Activated T-cell treated with anti-CD3 and anti-CD28 coated beads for 48 hours (primary cell): ENCODE data around the gene SLC15A2.
"Not testable (repeated sequence)": the region's sequence is repeated elsewhere in the genome, so short reads cannot be mapped to it uniquely, and the experiment has no call there.

Source experiments
- DNase-seq: peaks from one replicate; pipeline ENCODE4 v3.0.0-alpha.2; 2020; ENCODE audit warnings: low read depth

The SLC15A2 gene

DNA sequence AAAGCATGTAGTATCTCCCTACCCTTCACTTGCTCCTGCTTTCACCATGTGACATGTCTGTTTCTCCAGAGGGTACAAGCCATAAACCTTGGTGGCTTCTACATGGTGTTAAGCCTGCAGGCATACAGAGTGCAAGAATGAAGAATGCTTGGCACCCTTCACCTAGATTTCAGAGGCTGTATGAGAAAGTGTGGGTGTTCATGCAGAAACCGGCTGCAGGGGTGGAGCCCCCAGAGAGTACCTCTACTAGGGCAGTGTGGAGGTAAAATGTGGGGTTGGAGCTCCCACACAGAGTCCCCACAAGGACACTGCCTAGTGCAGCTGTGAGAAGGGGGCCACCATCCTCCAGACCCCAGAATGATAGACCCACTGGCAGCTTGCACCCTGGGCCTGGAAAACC lies 32.2 kb downstream of the SLC15A2 start:
- DNase-seq, result no peak

GRCh38 chr3:121938141-121938855 lies 44.1 kb downstream of the SLC15A2 start:
- DNase-seq, result not testable (repeated sequence)

DNA sequence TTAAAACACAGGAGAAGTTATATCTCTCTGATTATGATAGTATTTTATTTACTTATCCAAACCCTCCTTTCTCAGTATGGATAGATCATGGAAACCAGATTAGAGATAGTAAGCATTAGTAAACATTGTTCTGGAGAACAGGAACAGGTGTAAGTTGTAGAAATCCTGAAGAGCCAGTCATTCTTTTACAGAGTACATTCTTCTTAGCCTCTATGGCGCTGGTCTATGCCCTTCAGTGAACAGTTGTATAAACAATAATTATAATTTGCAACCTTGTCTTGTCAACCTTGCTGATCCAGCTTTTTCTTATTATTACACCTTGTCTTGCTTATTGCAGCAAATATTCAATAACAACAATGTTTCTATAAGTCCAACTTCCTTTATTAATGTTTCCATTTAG lies 47.4 kb downstream of the SLC15A2 start:
- no peak for DNase-seq

DNA sequence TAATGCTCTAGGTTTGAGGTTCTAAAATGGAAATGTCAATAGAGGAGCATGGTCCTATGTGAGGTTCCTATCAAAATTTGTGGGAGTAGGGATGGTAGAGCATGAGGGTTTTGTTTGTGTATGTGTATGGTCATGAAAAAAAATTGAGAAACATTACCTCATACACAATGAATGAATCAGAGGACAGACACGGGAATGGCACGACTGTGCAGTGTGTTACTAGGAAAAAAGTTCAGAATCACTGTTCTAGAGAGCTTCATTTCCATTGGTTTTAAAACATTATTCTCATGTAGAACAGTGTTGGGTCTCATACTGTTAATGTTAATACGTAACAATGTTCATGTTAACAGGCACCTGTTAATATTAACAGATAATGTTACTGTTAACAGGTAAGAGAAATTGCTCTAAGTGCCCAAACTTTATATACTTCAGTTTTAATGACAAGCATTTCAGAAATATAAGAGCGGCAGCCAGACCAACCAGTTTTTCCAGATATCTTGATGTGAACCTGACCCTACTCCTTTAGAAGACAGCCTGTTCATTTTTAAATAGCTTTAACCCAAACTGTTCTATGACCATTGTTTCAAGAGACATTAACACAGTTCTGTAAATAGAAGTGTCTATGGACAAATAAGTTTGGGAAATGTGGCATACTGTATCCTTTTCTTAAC lies 48.0 kb downstream of the SLC15A2 start:
- DNase-seq, result no peak

GRCh38 chr3:121943431-121943830 lies 49.2 kb downstream of the SLC15A2 start:
- DNase-seq, result no peak

- DNase-seq, result no peak
These were observed 54.4 kb downstream of the SLC15A2 start for GRCh38 chr3:121948641-121949040.

DNA sequence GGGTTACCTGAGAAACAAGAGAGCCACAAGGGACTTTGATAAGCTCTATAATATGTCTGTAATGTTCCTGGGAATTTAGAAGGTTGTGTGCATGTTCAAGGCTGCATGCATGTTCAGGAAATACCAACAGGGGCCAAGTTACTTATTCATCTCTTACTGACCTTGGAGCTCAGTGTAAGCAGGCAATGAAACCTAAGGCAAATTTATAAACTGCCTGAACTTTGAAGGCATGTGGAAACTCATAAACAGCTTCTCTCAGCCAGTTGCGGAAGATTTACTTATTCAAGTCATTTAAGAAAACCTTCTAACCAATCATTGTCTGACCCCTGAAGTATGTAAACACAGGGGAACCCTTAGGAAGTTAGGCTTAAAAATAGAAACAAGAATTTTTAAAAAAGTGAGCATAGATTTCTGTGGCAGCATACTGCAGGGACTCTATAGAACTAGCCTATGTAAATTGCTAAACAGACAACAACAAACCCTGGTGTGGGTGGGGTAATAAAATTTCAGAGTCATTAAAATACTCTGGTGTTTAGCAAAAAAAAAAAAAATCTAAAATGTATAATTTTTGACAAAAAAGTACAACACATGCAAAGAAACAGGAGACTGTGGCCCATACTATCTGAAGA lies 57.2 kb downstream of the SLC15A2 start:
- no peak for DNase-seq

DNA sequence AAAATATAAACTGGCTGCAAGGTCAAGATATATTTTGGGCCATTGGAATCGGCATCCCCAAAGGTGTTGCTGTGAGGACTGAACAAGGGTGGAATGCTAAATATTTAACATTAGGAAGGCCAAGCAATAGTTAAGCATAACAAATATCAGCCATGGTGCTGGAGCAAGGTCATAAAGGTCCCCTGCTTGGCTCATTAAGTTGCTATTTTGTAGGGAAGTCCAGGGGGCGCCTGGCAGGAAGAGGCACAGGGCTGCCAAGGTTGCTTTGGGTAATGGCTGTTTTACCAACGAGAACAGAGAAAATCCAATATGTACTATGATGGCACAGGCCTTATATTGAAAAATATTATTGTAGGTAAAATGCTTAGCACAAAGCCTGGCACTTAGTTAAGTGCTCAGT lies 62.2 kb downstream of the SLC15A2 start:
- DNase-seq, result no peak

DNA sequence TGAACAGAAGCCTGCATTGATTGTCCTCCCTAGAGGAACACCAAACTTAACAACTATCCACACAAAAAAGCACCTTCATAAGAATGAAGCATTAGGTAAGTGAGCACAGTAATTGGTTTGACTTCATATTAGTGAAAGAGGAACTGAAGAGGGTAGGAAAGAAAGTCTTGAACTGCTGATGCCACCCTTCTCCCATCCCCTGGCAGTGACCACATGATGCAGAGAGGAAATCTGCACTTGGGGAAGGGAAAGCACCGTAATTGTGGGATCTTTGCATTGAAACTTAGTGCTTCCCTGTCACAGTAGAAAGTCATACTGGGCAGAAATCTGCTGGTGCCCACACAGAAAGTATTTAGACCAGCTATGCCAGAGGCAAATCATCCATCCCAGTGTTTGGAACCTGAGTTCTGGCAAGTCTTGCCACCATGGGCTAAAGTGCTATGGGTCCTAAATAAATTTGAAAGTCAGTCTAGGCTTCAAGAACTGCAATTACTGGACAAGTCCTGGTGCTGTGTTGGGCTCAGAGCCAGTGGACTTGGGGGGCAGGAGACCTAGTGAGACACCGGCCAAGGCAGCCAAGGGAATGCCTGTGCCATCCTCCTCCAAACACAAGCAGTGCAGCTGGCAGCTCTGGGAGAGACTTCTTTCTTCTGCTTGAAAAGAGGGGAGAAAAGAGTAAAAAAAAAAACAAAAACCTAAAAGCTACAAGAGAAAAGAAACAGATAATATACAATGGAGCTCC lies 63.6 kb downstream of the SLC15A2 start:
- no peak for DNase-seq

DNA sequence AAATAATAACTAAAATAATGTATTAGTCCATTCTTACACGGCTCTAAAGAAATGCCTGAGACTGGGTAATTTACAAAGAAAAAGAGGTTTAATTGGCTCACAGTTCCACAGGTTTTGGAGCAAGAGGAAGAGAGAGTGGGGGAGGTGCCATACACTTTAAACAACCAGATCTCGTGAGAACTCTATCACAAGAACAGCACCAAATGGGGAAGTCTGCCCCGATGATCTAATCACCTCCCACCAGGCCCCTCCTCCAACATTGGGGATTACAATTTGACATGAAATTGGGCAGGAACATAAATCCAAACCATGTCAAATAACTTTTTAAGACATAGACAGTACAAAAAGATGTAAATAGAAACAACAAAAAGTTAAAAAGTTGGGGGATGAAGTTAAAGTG lies 64.6 kb downstream of the SLC15A2 start:
- no peak for DNase-seq

DNA sequence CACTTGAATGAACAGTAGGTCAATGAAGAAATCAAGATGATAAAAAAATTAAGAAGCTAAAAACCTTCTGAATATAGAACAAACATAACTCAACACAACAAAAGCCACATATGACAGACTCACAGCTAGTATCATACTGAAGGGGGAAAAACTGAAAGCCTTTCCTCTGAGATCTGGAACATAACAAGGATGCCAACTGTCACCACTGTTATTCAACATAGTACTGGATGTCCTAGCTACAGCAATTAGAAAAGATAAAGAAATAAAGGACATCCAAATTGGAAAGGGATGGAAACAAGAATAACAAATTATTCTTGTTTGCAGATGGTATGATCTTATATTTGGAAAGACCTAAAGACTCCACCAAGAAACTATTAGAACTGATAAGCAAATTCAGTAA lies 67.1 kb downstream of the SLC15A2 start:
- DNase-seq, result no peak

DNA sequence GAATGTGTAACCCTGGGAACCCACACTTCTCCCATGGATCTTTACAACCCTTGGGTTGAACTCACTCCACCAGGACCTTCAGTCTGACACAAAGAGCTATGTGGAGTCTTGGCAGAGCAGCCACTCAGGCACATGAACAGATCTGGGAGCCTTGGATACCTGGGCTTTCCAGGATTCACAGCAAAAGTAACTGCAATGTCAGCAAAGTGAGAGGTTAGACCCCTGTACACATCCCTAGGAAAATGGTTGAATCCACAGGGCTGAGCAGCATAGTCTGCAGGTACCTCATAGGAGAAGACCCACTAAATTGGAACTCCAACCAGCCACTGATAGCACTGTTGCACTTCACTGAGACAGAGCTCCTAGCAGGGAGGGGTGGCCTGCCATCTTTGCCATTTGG lies 68.2 kb downstream of the SLC15A2 start:
- no peak for DNase-seq

DNA sequence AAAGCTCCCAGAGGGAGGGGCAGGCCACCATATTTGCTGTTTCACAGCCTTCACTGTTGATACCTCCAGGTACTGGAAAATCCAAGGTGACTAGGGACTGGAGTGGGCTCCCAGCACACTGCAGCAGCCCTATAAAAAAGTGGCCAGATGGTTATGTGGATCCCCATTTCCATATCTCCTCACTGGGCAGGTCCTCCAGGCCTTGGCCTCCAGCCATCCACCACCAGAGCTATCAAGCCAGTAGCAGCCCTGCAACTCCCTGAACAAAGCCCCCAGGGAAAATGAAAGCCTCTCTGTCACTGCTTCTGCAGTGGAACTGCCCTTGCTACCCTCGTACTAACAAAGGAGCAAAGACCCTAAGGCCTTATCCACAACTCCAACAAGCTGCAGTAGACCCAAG lies 69.4 kb downstream of the SLC15A2 start:
- DNase-seq, result no peak

DNA sequence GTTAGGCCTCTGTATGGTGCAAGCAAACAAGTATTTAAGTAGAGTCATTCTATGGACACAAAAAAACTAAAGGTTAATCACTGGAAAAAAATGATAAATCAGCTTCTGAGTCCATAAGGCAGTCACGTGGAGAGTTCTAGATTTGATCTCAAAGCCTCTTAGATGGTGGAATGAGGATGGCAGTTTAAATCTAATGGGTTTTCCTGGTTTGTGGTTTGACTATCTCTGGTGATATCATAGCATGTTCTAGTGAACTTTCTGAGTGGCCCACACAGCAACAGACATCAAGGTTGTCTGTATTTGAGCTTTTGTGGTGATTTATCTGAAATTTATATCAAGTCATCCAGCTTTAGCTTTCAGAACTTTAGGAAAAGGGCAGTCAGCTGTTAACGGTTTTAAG lies 75.4 kb downstream of the SLC15A2 start:
- no peak for DNase-seq

DNA sequence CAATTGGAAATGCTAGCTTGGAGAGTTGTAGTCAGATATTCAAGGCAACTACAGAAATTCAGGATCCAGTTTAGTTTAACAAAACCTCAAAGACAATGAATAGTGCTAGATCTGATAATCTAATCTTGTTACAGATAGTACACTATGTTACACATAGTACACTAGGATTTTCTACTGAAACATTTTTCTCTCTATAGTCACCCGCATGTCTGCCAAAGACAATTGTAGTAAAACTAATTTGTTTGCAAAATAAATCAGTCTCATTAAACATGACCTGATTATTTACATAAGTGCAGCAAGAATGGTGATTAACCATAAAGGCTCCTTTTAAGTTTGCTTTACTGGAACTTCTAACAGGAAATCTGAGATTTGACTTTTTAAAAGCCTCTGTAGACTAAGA lies 75.8 kb downstream of the SLC15A2 start:
- DNase-seq, result no peak

DNA sequence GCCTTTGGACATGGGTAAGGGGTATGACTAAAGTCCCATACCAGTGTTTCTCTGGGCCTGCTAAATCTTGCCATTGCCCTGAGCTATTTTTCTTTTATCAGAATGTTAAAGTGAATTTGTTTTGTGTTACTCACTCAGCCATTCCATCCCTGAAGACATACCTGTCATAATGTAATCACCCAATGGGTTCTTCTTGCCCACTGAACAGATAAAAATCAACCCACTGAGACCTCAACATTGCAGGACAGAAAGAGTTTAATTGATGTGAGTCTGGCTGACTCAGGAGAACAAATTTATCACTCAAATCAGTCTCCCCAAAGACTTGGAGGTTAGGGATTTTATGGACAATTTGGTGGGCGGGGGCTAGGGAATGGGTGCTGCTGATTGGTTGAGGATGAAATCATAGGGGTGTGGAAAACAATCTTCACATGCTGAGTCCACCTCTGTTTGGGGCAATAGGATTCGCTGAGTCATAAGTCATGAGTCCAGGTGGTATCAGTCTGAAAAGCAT lies 80.5 kb downstream of the SLC15A2 start:
- no peak for DNase-seq

DNA sequence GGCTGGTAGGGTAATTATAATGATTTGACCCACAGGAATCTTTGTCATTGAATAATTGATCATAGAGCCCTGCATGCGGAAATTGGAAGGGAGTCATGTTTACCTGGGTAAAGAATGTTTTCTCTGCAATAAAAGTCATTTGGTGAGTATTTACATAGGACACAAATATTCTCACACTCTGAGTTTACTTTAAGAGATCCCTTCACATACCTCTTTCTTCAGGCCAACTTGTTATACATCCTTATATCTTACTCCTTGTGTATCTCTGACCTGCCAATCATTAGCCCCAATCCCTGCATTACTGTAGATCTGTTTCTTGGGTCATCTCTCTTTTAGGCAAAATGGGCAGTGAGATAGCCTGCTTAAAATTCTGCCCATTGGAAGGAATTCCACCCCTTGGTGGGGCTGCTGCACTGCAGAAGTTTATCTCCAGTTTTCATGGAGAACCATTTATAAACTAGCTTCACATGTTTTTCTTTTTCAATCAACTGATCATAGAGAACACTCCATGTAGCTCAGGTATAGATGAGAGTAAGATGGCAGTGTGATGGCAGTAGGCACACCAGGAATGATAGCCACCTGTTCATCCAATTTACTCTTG lies 81.6 kb downstream of the SLC15A2 start:
- DNase-seq, result no peak

GRCh38 chr3:121976727-121977126 lies 82.5 kb downstream of the SLC15A2 start:
- DNase-seq, result no peak

GRCh38 chr3:121979246-121979645 lies 85.0 kb downstream of the SLC15A2 start:
- no peak for DNase-seq

GRCh38 chr3:121979734-121980449 lies 85.7 kb downstream of the SLC15A2 start:
- no peak for DNase-seq

GRCh38 chr3:121980450-121980796 lies 86.2 kb downstream of the SLC15A2 start:
- DNase-seq, result no peak

DNA sequence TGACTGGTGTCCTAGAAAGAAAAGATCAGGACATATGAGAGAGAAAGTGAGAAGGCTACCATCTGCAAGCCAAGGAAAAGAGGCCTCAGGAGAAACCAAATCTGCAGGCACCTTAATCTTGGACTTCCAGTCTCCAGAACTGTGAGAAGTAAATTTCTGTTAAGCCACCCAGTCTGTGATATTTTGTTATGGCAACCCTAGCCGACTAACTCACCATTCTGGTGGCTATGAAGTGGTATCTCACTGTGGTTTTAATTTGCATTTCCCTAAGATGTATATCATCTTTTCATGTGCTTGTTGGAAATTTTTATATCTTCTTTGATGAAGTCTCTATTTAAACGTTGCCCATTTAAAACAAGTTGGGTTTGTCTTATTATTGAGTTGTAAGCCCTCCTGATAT lies 87.3 kb downstream of the SLC15A2 start:
- DNase-seq, result no peak
